Right lobe of liver (tissue), 6 donors: Measurements from ENCODE around the gene CDA. TPM values are rescaled to one million over a fixed set of nuclear protein-coding genes. Genes with fewer than 3 reads are reported as not detected.

Source experiments
- ATAC-seq, 4 donors: fragments of 200-7000 bp; cut with Tn5 transposase; one replicate each; pipeline ENCODE4 v1.9.1; 2020; ENCODE audit warnings: mild to moderate bottlenecking in 4 of 4, moderate library complexity in 4 of 4
- DNase-seq, 3 donors: peaks; one replicate each; pipeline ENCODE4 v3.0.0-alpha.2; 2020
- H3K27ac ChIP-seq, 3 donors: fragments of 200-600 bp; one replicate each; pipeline ENCODE4 v1.8.0; 2022
- H3K27me3 ChIP-seq, 2 donors: fragments of 200-600 bp; one replicate each; pipeline ENCODE4 v1.8.0; 2022
- H3K36me3 ChIP-seq, 4 donors: fragments of 200-600 bp; sonication (generic) in 1 of 4; one replicate each; pipeline versions ENCODE4 v1.5.1 to v1.8.0; 2017 to 2022; ENCODE audit warnings: control low read depth in 1 of 4
- H3K4me1 ChIP-seq, 4 donors: fragments of 200-600 bp; sonication (generic) in 1 of 4; one replicate each; pipeline versions ENCODE4 v1.5.1 to v1.8.0; 2017 to 2022; ENCODE audit warnings: control low read depth in 1 of 4
- H3K4me3 ChIP-seq, 3 donors: fragments of 200-600 bp; one replicate each; pipeline ENCODE4 v1.8.0; 2022
- H3K9me3 ChIP-seq, 4 donors: fragments of 200-600 bp; sonication (generic) in 1 of 4; one replicate each; pipeline versions ENCODE4 v1.5.1 to v1.8.0; 2017 to 2022; ENCODE audit warnings: control low read depth in 1 of 4
- CTCF ChIP-seq, 4 donors: fragments of 200-600 bp in 3 of 4; fragments of 450-650 bp in 1 of 4; IDR thresholded peaks; one replicate each; pipeline versions ENCODE4 v1.5.1 to v1.8.0; 2016 to 2022; ENCODE audit warnings: antibody characterized with exemption in 4 of 4, mild to moderate bottlenecking in 2 of 4
- POLR2A ChIP-seq: fragments of 450-650 bp; IDR thresholded peaks from one replicate; pipeline ENCODE4 v1.6.1; 2017; ENCODE audit warnings: antibody characterized with exemption, mild to moderate bottlenecking
- WGBS: methylation state at CpG from one replicate; pipeline ENCODE4 v1.1.6; 2018; ENCODE audit warnings: low coverage, low lambda C conversion rate; ENCODE audit not compliant: insufficient coverage; ENCODE audit errors: missing lambda C conversion rate; 5-methylcytosine and 5-hydroxymethylcytosine counted together
- intact Hi-C, 2 donors: fragments of 100-400 bp; cut with DNase I; formaldehyde crosslinking; loops; one replicate each; pipeline versions ENCODE4 v1.11.2 to v1.14.1; 2022
- total RNA-seq, 6 experiments: library from RNA; depleted of rRNA in 2 of 6; stranded (reverse); fragments of >200 nt in 2 of 6; fragmentation: NEBNext Ultra II Directional in 3 of 6; extraction: Animal tissue kit (Norgen Biotek cat#: 25700) in 3 of 6; gene quantifications; one replicate each; pipeline versions ENCODE4 v1.1.0 to v1.2.4, GENCODE V29; 2016 to 2023
- donor health status: DM: no; HTN: yes; CAD: no.
- donor health status: DM: no; HTN: no; CAD: no.
- donor health status: DM: no; HTN: no; CAD: no.
- donor health status: DM: no; HTN: yes; CAD: no.
- donor health status: DM: no; HTN: yes; CAD: no.

Gene CDA
- total RNA-seq, 6 experiments from 2014 or later, result 12.6 to 33.8 (median 24.5) TPM

GRCh38 chr1:20587661-20588053, 1.2 kb upstream of the CDA start:
- intact Hi-C loops, result no loop called here
- TF ChIP-seq POLR2A (no peak), CTCF (IDR thresholded peaks at IDR 0.05) (no peak)
- DNase-seq, result no peak
- Histone ChIP-seq H3K4me1 (peaks cover 0 to 20% (median 8%) of the 10 kb centered on the region in 4 donors), H3K36me3 (peaks cover 0 to 1% (median 0%) of the 10 kb centered on the region in 4 donors), H3K27me3 (no peaks in the 10 kb centered on the region), H3K27ac (no peak overlapping the region), H3K9me3 (no peaks in the 10 kb centered on the region), H3K4me3 (no peak overlapping the region)
- no peak for ATAC-seq
- WGBS, result 70% methylated on average over 2 of the region's 2 CpGs

GRCh38 chr1:20589331-20590278, 708 bp downstream of the CDA start:
- Histone ChIP-seq H3K27me3 (no peaks in the 10 kb centered on the region), H3K36me3 (peaks cover 0 to 19% (median 2%) of the 10 kb centered on the region in 4 donors), H3K27ac (peak overlapping the region; percentile 92 to 98 (median 93)), H3K4me3 (peak overlapping the region; percentile 54 to 84 (median 76)), H3K4me1 (peaks cover 0 to 20% (median 8%) of the 10 kb centered on the region in 4 donors), H3K9me3 (no peaks in the 10 kb centered on the region)
- intact Hi-C loops, result no loop called here
- ATAC-seq, result peak; percentile 23 to 39 (median 28)
- TF ChIP-seq POLR2A (no peak), CTCF (IDR thresholded peaks at IDR 0.05) (no peak)
- DNase-seq, result peak; percentile 61 to 72 (median 64)
- under 1% methylated on average over 16 of the region's 24 CpGs for WGBS

- Histone ChIP-seq H3K4me3 (peak overlapping the region; percentile 54 to 84 (median 76)), H3K27ac (peak overlapping the region; percentile 92 to 98 (median 93)), H3K36me3 (peaks cover 0 to 19% (median 5%) of the 10 kb centered on the region in 4 donors), H3K9me3 (no peaks in the 10 kb centered on the region), H3K4me1 (peaks cover 0 to 20% (median 8%) of the 10 kb centered on the region in 4 donors), H3K27me3 (no peaks in the 10 kb centered on the region)
- intact Hi-C loops, result no loop called here
- 10% methylated on average over 7 of the region's 7 CpGs for WGBS
- DNase-seq (peak; percentile 72 to 92 (median 90)), ATAC-seq (peak; percentile 72 to 85 (median 76))
- TF ChIP-seq CTCF (IDR thresholded peaks at IDR 0.05) (no peak), POLR2A (peak; percentile 97)
These were observed 1.4 kb downstream of the CDA start for GRCh38 chr1:20590306-20590777.

- WGBS, result 88% methylated on average over 4 of the region's 5 CpGs
- ATAC-seq, result no peak
- Histone ChIP-seq H3K9me3 (no peaks in the 10 kb centered on the region), H3K4me3 (no peak overlapping the region), H3K4me1 (peaks cover 0 to 22% (median 10%) of the 10 kb centered on the region in 4 donors), H3K27me3 (no peaks in the 10 kb centered on the region), H3K36me3 (peaks cover 0 to 19% (median 5%) of the 10 kb centered on the region in 4 donors), H3K27ac (no peak overlapping the region)
- DNase-seq, result no peak
- intact Hi-C loops, result no loop called here
- no peak for TF ChIP-seq CTCF (IDR thresholded peaks at IDR 0.05)
- no peak for TF ChIP-seq POLR2A
These were observed 4.9 kb downstream of the CDA start for GRCh38 chr1:20593756-20594155.
